ENCODE measurements around the gene DNAH3. TPM values are rescaled to one million over a fixed set of nuclear protein-coding genes. Genes with fewer than 3 reads are reported as not detected.

DNAH3 gene
- total RNA-seq, 1 experiment from 2014 or later: 0.21 TPM

- CTCF ChIA-PET: interaction anchor here (0.5 kb wide), 1 partner anchor 580 kb away, joined by 6 read pairs; no protein-coding TSS in a partner anchor
- intact Hi-C loops (cut with micrococcal nuclease; ENCODE audit: unreplicated experiment): loop anchor here (2.0 kb wide), 1 partner anchor 23 kb away; no protein-coding TSS in a partner anchor
- Mint-ChIP-seq H3K9me3 (ENCODE audit: low read depth, unreplicated experiment) (no peaks in the 10 kb centered on the region), H3K27ac (ENCODE audit: unreplicated experiment) (peak overlapping the region; percentile 94), H3K4me3 (ENCODE audit: low read depth, unreplicated experiment) (peak overlapping the region; percentile 75), H3K4me1 (ENCODE audit: low read depth, unreplicated experiment) (peaks cover 76% of the 10 kb centered on the region), H3K36me3 (ENCODE audit: insufficient read depth, unreplicated experiment) (peaks cover 55% of the 10 kb centered on the region), H3K27me3 (ENCODE audit: unreplicated experiment) (no peaks in the 10 kb centered on the region)
- TF ChIP-seq CTCF (IDR thresholded peaks at IDR 0.05; ENCODE audit: unreplicated experiment): no peak
- TSS peak; percentile 49 for BruUV-seq (replicated peaks)
- DNase-seq: peak; percentile 81
Measured at GRCh38 chr16:20901436-20902112, 249.1 kb downstream of the DNAH3 start.

- no peaks in the 10 kb centered on the region for H3K9me3 Mint-ChIP-seq (ENCODE audit: low read depth, unreplicated experiment)
- no peaks in the 10 kb centered on the region for H3K27me3 Mint-ChIP-seq (ENCODE audit: unreplicated experiment)
- H3K36me3 Mint-ChIP-seq (ENCODE audit: insufficient read depth, unreplicated experiment): peaks cover 55% of the 10 kb centered on the region
- no TSS peak for BruUV-seq (replicated peaks)
- DNase-seq: no peak
- H3K4me1 Mint-ChIP-seq (ENCODE audit: low read depth, unreplicated experiment): peaks cover 71% of the 10 kb centered on the region
- H3K4me3 Mint-ChIP-seq (ENCODE audit: low read depth, unreplicated experiment): peak overlapping the region; percentile 75
- CTCF ChIA-PET: interaction anchor here (0.5 to 1.0 kb wide), 2 partner anchors 201 to 580 kb away, joined by 3 to 6 read pairs; no protein-coding TSS in a partner anchor
- H3K27ac Mint-ChIP-seq (ENCODE audit: unreplicated experiment): peak overlapping the region; percentile 94
- TF ChIP-seq CTCF (IDR thresholded peaks at IDR 0.05; ENCODE audit: unreplicated experiment): no peak
- intact Hi-C loops (cut with micrococcal nuclease; ENCODE audit: unreplicated experiment): loop anchor here (2.0 kb wide), 1 partner anchor 22 kb away; no protein-coding TSS in a partner anchor
Measured at GRCh38 chr16:20901068-20901435, 249.6 kb downstream of the DNAH3 start.

GRCh38 chr16:20900299-20901067 is 250.2 kb downstream of the DNAH3 start, which contains the start of the genes DCUN1D3 and LYRM1:
Gene DCUN1D3 (minus strand): TSS chr16:20900358. CDS start chr16:20862538, 37,820 bp downstream.
Gene LYRM1 (plus strand): TSS chr16:20900771. CDS start chr16:20915556, 14,785 bp downstream.
- peak within 1 kb of the TSS; percentile 94 for H3K27ac Mint-ChIP-seq (ENCODE audit: unreplicated experiment)
- no peaks in the 10 kb centered on the region for H3K9me3 Mint-ChIP-seq (ENCODE audit: low read depth, unreplicated experiment)
- intact Hi-C loops (cut with micrococcal nuclease; ENCODE audit: unreplicated experiment): loop anchor here (2.0 kb wide), 1 partner anchor 22 kb away; no protein-coding TSS in a partner anchor
- H3K27me3 Mint-ChIP-seq (ENCODE audit: unreplicated experiment): no peaks in the 10 kb centered on the region
- H3K4me1 Mint-ChIP-seq (ENCODE audit: low read depth, unreplicated experiment): peaks cover 66% of the 10 kb centered on the region
- peaks cover 55% of the 10 kb centered on the region for H3K36me3 Mint-ChIP-seq (ENCODE audit: insufficient read depth, unreplicated experiment)
- peak; percentile 96 for DNase-seq
- CTCF ChIA-PET: interaction anchor here (0.5 to 1.5 kb wide), 9 partner anchors 11 to 1359 kb away, joined by 3 to 7 read pairs (median 5); no protein-coding TSS in a partner anchor
- no TSS peak for BruUV-seq (replicated peaks)
- TF ChIP-seq CTCF (IDR thresholded peaks at IDR 0.05; ENCODE audit: unreplicated experiment): no peak
- H3K4me3 Mint-ChIP-seq (ENCODE audit: low read depth, unreplicated experiment): peak within 1 kb of the TSS; percentile 75

- peak overlapping the region; percentile 75 for H3K4me3 Mint-ChIP-seq (ENCODE audit: low read depth, unreplicated experiment)
- H3K4me1 Mint-ChIP-seq (ENCODE audit: low read depth, unreplicated experiment): peaks cover 62% of the 10 kb centered on the region
- intact Hi-C loops (cut with micrococcal nuclease; ENCODE audit: unreplicated experiment): loop anchor here (2.0 kb wide), 1 partner anchor 21 kb away; no protein-coding TSS in a partner anchor
- H3K27me3 Mint-ChIP-seq (ENCODE audit: unreplicated experiment): no peaks in the 10 kb centered on the region
- DNase-seq: peak; percentile 44
- no TSS peak for BruUV-seq (replicated peaks)
- no peak for TF ChIP-seq CTCF (IDR thresholded peaks at IDR 0.05; ENCODE audit: unreplicated experiment)
- H3K27ac Mint-ChIP-seq (ENCODE audit: unreplicated experiment): peak overlapping the region; percentile 94
- CTCF ChIA-PET: interaction anchor here (0.5 to 1.5 kb wide), 12 partner anchors 8 to 1360 kb away, joined by 3 to 7 read pairs (median 4); no protein-coding TSS in a partner anchor
- H3K36me3 Mint-ChIP-seq (ENCODE audit: insufficient read depth, unreplicated experiment): peaks cover 52% of the 10 kb centered on the region
- H3K9me3 Mint-ChIP-seq (ENCODE audit: low read depth, unreplicated experiment): no peaks in the 10 kb centered on the region
Measured at GRCh38 chr16:20899477-20900298, 251.0 kb downstream of the DNAH3 start.
